ENCODE measurements around the gene PTPRD. TPM values are rescaled to one million over a fixed set of nuclear protein-coding genes. Genes with fewer than 3 reads are reported as not detected.

Gene PTPRD
- total and polyA plus RNA-seq, 2 of the 4 experiments (the other 2 are of a cell fraction) = 0.07 to 0.18 TPM

GRCh38 chr9:10339152-10339551, 273.6 kb downstream of the PTPRD start:
- no peak overlapping the region for H2BK5ac ChIP-seq (ENCODE audit: low read depth, low read length, poor library complexity, severe bottlenecking)
- H2BK20ac ChIP-seq (ENCODE audit: low read depth, low read length) = no peak overlapping the region
- no peaks in the 10 kb centered on the region for H3K27me3 ChIP-seq (ENCODE audit: control insufficient read depth, insufficient read depth, low read length)
- H4K5ac ChIP-seq (ENCODE audit: low read depth, low read length) = no peak overlapping the region
- H3K4ac ChIP-seq (ENCODE audit: low read depth, low read length) = no peak overlapping the region
- no peak overlapping the region for H3K56ac ChIP-seq (ENCODE audit: extremely low read depth, insufficient read depth, low read length)
- CTCF ChIA-PET = no interaction called here
- no peak overlapping the region for H3K27ac ChIP-seq (ENCODE audit: insufficient read depth, low read length)
- in situ Hi-C loops (cut with MboI; ENCODE audit: low sequenced_read_pairs) (no loop called here), intact Hi-C loops (cut with micrococcal nuclease) (no loop called here), dilution Hi-C loops (cut with HindIII; ENCODE audit: low sequenced_read_pairs, unreplicated experiment) (no loop called here)
- no peaks in the 10 kb centered on the region for H3K79me1 ChIP-seq (ENCODE audit: low read depth in 1 of 2, low read length in 2 of 2)
- no peak overlapping the region for H3K4me3 ChIP-seq (ENCODE audit: insufficient read depth, low read depth, low read length)
- no peak overlapping the region for H3K23ac ChIP-seq (ENCODE audit: low read depth, low read length)
- no TSS peak for BruUV-seq (replicated peaks)
- H3K4me2 ChIP-seq (ENCODE audit: low read depth, low read length) = no peak overlapping the region
- no peak overlapping the region for H3K9ac ChIP-seq (ENCODE audit: low read depth, low read length)
- no peak overlapping the region for H3K18ac ChIP-seq (ENCODE audit: low read depth, low read length)
- H2BK15ac ChIP-seq (ENCODE audit: low read depth, low read length) = no peak overlapping the region
- H3K36me3 ChIP-seq (ENCODE audit: control insufficient read depth, insufficient read depth, low read length) = no peaks in the 10 kb centered on the region
- H2BK120ac ChIP-seq (ENCODE audit: low read depth, low read length) = no peak overlapping the region
- H3K14ac ChIP-seq (replicated peaks; ENCODE audit: low read depth, low read length) = no peak overlapping the region
- TF ChIP-seq NFE2L2 (IDR thresholded peaks at IDR 0.05; ENCODE audit: low read depth, low read length) (no peak), ELK1 (IDR thresholded peaks at IDR 0.05; ENCODE audit: borderline replicate concordance, low read depth, low read length) (no peak), USF2 (IDR thresholded peaks at IDR 0.05; ENCODE audit: low read depth, low read length) (no peak), FOS (IDR thresholded peaks at IDR 0.05; ENCODE audit: low read depth, low read length) (no peak), MAZ (IDR thresholded peaks at IDR 0.05; ENCODE audit: borderline replicate concordance, low read depth, low read length) (no peak), RAD21 (IDR thresholded peaks at IDR 0.05; ENCODE audit: low read length) (no peak), CHD1 (IDR thresholded peaks at IDR 0.05; ENCODE audit: low read depth, low read length) (no peak), POLR2A (IDR thresholded peaks at IDR 0.05; ENCODE audit: low read depth, low read length) (no peak), MXI1 (IDR thresholded peaks at IDR 0.05; ENCODE audit: borderline replicate concordance, low read depth, low read length) (no peak), RCOR1 (IDR thresholded peaks at IDR 0.05; ENCODE audit: insufficient replicate concordance, low read length) (no peak), MAFK (IDR thresholded peaks at IDR 0.05; ENCODE audit: low read depth, low read length) (no peak), RFX5 (IDR thresholded peaks at IDR 0.05; ENCODE audit: low read depth, low read length) (no peak)
- H4K8ac ChIP-seq (ENCODE audit: low read depth in 2 of 2, low read length in 2 of 2) = no peak overlapping the region
- no peaks in the 10 kb centered on the region for H3K9me1 ChIP-seq (ENCODE audit: insufficient read depth, low read length)
- no peak overlapping the region for H4K91ac ChIP-seq (ENCODE audit: insufficient read depth, low read depth, low read length)
- H2AK9ac ChIP-seq (replicated peaks; ENCODE audit: low read depth, low read length, poor library complexity) = no peak overlapping the region
- no peak for DNase-seq
- POLR2A ChIA-PET (ENCODE audit: unreplicated experiment) = no interaction called here
- no peak overlapping the region for H2AK5ac ChIP-seq (ENCODE audit: low read depth, low read length)
- H4K20me1 ChIP-seq (ENCODE audit: insufficient read depth, low read length) = no peaks in the 10 kb centered on the region
- no peak overlapping the region for H2AFZ ChIP-seq (replicated peaks; ENCODE audit: low read length, poor library complexity)
- no peak for ATAC-seq (ENCODE audit: low read depth)
- no peaks in the 10 kb centered on the region for H3K4me1 ChIP-seq (ENCODE audit: control insufficient read depth, insufficient read depth, low read length)
- H3K9me3 ChIP-seq (ENCODE audit: control insufficient read depth, insufficient read depth, low read length) = no peaks in the 10 kb centered on the region
